T-helper 2 cell treated with Interferon-gamma antibody and Interleukin-4, amounts not matched to agents 5 μg/mL and 100 μg/mL, for 36 hours (primary cell): Measurements from ENCODE around the gene RNASE13.
"Not testable (repeated sequence)": the region's sequence is repeated elsewhere in the genome, so short reads cannot be mapped to it uniquely, and the experiment has no call there.

ENCODE experiments used
- DNase-seq: peaks from one replicate; pipeline ENCODE4 v3.0.0; 2021; ENCODE audit warnings: low spot score
- H3K27ac Mint-ChIP-seq: one replicate; pipeline ENCODE4 v1.8.0; 2021; ENCODE audit warnings: mild to moderate bottlenecking, mixed read lengths
- H3K27me3 Mint-ChIP-seq: one replicate; pipeline ENCODE4 v1.8.0; 2021; ENCODE audit warnings: low read depth, mixed read lengths
- H3K36me3 Mint-ChIP-seq: one replicate; pipeline ENCODE4 v1.8.0; 2021; ENCODE audit warnings: low read depth, mixed read lengths
- H3K4me1 Mint-ChIP-seq: one replicate; pipeline ENCODE4 v1.8.0; 2021; ENCODE audit warnings: low read depth, mixed read lengths
- H3K4me3 Mint-ChIP-seq: one replicate; pipeline ENCODE4 v1.8.0; 2022; ENCODE audit warnings: mild to moderate bottlenecking, moderate library complexity, mixed read lengths
- H3K9me3 Mint-ChIP-seq: one replicate; pipeline ENCODE4 v1.8.0; 2021; ENCODE audit warnings: mixed read lengths

The RNASE13 gene

DNA sequence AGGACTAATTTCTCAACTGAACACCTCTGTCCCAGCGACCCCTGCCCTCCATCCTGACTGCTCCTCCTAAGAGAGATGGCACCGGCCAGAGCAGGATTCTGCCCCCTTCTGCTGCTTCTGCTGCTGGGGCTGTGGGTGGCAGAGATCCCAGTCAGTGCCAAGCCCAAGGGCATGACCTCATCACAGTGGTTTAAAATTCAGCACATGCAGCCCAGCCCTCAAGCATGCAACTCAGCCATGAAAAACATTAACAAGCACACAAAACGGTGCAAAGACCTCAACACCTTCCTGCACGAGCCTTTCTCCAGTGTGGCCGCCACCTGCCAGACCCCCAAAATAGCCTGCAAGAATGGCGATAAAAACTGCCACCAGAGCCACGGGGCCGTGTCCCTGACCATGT, 8.3 kb upstream of the RNASE13 start:
- H3K27ac Mint-ChIP-seq = no peak overlapping the region
- H3K9me3 Mint-ChIP-seq = no peaks in the 10 kb centered on the region
- DNase-seq = no peak
- H3K4me1 Mint-ChIP-seq = peaks cover 6% of the 10 kb centered on the region
- H3K27me3 Mint-ChIP-seq = peaks cover 26% of the 10 kb centered on the region
- H3K36me3 Mint-ChIP-seq = no peaks in the 10 kb centered on the region
- no peak overlapping the region for H3K4me3 Mint-ChIP-seq

GRCh38 chr14:21041676-21042433, 7.2 kb upstream of the RNASE13 start, which contains the start of gene RNASE7:
RNASE7 (plus strand) TSS chr14:21042362; CDS start chr14:21042993, 631 bp downstream.
- Mint-ChIP-seq H3K4me1 (peaks cover 6% of the 10 kb centered on the region), H3K27me3 (peaks cover 27% of the 10 kb centered on the region), H3K36me3 (no peaks in the 10 kb centered on the region), H3K27ac (no peak within 1 kb of the TSS), H3K9me3 (no peaks in the 10 kb centered on the region), H3K4me3 (no peak within 1 kb of the TSS)
- no peak for DNase-seq

DNA sequence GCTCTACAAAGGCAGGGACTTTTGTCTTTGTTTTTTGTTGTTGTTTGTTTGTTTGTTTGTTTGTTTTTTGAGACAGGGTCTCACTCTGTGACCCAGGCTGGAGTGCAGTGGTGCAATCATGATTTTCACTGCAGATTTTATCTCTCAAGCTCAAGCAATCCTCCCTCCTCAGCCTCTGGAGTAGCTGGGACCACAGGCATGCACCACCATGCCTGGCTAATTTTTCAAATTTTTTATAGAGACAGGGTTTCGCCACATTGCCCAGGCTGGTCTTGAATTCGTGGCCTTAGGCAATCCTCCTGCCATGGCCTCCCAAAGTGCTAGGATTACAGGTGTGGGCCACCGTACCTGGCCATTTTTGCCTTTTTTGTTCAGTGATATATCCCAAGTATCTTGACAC, 6.3 kb upstream of the RNASE13 start:
- H3K27ac Mint-ChIP-seq, H3K4me3 Mint-ChIP-seq, H3K9me3 Mint-ChIP-seq, H3K36me3 Mint-ChIP-seq, DNase-seq, H3K4me1 Mint-ChIP-seq: not testable (repeated sequence)
- peaks cover 24% of the 10 kb centered on the region for H3K27me3 Mint-ChIP-seq

- no peak overlapping the region for H3K4me3 Mint-ChIP-seq
- no peak overlapping the region for H3K27ac Mint-ChIP-seq
- peaks cover 6% of the 10 kb centered on the region for H3K4me1 Mint-ChIP-seq
- peaks cover 20% of the 10 kb centered on the region for H3K27me3 Mint-ChIP-seq
- no peaks in the 10 kb centered on the region for H3K36me3 Mint-ChIP-seq
- H3K9me3 Mint-ChIP-seq = no peaks in the 10 kb centered on the region
- no peak for DNase-seq
Measured at GRCh38 chr14:21040370-21040925, 5.8 kb upstream of the RNASE13 start.

DNA sequence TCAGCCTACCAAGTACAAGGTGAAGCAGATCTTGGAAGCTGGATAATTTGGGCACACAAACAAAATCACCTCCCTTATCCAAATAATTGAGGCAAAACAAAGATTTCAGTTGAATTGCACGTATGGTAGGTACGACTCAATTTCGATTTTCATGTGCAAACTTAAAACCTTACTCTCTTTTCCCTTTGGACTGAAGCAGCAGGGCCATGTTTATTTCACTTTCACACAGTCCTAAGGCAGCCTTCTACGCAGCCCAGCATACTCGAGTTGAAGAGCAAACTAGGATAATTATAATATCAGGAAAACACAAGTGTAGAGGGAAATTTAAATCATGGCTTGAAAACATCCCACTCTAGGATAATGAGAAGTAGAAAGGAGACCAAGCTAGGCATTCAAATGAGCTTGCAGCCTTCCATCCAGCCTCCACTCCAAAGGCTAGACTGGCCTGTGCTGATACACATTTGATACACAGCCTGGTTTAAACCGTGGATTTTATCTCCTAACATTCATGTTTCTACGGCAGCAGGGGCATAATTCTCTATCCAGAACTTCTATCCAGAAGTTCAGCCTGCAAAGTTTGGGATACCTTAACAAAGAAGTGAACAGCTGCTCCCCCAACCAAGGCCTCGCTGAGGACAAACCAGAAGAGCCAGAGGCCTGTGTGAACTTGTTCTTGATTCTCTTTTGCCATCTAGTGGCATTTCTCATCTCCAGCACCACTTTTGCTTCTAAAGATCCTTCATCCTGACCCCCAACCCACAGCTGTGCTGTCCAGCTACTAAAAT, 5.2 kb upstream of the RNASE13 start:
- H3K9me3 Mint-ChIP-seq = no peaks in the 10 kb centered on the region

DNA sequence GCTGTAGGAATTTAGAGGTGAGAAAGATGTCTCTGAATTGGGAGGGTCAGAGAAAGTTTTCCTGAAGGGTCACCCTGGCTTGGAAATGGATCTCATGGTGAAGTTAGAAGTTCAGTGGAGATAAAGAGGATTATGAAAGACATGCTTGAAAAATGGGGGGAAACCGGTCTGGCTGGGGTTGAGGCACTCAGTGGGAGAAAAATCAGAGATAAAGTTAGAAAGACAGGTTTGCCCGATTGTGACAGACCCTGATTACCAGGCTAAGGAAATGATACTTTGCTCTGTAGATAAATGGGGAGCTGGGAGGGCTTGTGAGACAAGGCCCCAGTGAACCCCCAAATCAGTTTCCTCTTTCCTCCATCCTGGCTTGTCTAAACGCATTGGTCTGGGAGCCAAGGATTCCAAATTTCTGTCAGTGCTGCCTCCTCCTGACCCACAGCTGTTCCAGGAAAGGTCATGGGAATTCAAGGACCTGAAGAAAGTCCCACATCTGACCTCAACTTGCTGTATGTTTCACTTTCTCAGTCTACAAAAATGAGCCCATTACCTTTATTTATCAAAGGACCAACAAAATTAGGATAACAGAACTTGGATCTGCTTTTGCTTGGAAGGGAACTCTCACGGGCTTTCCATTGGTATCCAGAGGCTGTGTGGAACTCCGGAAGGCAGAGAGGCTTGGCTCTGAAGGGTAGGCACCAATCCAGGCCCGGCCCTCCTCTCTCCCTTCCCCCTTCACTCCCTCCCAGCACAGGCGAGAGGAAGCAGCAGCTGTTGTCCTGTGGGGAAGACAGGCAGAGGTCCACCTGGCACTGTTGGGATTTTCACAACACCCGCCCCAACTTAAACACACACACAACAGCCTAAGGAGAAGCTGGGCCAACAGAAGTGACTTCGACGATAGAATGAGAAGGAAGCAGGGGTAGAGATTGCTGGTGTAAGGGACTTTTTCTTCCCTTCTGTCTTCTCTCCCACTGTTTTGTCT, 4.1 kb upstream of the RNASE13 start:
- Mint-ChIP-seq H3K4me3 (no peak overlapping the region), H3K4me1 (no peaks in the 10 kb centered on the region), H3K27me3 (peaks cover 12% of the 10 kb centered on the region), H3K9me3 (no peaks in the 10 kb centered on the region), H3K36me3 (no peaks in the 10 kb centered on the region), H3K27ac (no peak overlapping the region)
- no peak for DNase-seq

More for the DNA sequence above, 5.2 kb upstream of the RNASE13 start:
- Mint-ChIP-seq H3K27me3 (peaks cover 15% of the 10 kb centered on the region), H3K36me3 (no peaks in the 10 kb centered on the region), H3K4me3 (no peak overlapping the region), H3K4me1 (peaks cover 6% of the 10 kb centered on the region), H3K27ac (no peak overlapping the region)
- DNase-seq = no peak

DNA sequence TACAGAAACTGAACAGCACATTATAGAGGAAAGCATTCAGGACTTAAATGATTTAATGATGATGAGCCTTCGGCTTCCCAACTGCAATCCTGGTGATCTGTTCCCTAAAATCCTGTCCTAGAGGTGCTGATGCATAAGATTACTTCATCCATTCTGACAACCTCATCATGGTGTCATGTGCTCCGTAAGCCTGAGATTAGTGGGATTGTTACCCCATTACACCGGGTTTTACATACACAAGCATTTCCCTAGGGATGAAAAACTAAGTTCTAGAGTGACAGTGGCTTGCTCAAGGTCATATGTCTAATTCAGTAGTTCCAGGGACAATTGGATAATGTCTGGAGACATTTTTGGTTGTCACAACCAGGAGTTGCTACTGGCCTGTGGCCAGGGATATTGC, 2.5 kb upstream of the RNASE13 start:
- Mint-ChIP-seq H3K9me3 (no peaks in the 10 kb centered on the region), H3K4me1 (no peaks in the 10 kb centered on the region), H3K27ac (no peak overlapping the region), H3K36me3 (no peaks in the 10 kb centered on the region), H3K27me3 (peaks cover 16% of the 10 kb centered on the region), H3K4me3 (no peak overlapping the region)
- no peak for DNase-seq

DNA sequence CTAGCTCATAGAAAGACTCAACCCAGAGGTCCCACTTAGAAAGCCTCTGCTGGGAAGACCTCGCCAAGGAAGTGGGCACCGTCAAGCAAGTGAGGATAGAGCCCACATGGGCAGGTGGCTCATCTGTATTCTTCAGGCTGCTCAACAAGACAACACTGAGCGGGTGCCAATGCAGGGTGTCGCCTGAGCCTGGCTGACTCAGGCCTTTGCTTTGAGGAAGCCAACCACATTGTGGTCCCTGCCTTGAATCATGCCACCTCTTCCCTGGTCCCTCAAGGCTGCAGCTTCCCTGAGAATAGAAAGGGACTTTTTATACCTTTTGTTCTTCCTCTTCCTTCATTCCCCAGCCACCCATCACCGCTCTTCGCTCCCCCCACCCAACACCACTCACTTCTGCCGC, 2.1 kb upstream of the RNASE13 start:
- H3K36me3 Mint-ChIP-seq = no peaks in the 10 kb centered on the region
- H3K9me3 Mint-ChIP-seq = no peaks in the 10 kb centered on the region
- H3K4me1 Mint-ChIP-seq = no peaks in the 10 kb centered on the region
- no peak for DNase-seq
- H3K4me3 Mint-ChIP-seq = no peak overlapping the region
- no peak overlapping the region for H3K27ac Mint-ChIP-seq
- H3K27me3 Mint-ChIP-seq = peaks cover 18% of the 10 kb centered on the region

- peaks cover 21% of the 10 kb centered on the region for H3K27me3 Mint-ChIP-seq
Measured at GRCh38 chr14:21033133-21033698, 1.4 kb downstream of the RNASE13 start.

DNA sequence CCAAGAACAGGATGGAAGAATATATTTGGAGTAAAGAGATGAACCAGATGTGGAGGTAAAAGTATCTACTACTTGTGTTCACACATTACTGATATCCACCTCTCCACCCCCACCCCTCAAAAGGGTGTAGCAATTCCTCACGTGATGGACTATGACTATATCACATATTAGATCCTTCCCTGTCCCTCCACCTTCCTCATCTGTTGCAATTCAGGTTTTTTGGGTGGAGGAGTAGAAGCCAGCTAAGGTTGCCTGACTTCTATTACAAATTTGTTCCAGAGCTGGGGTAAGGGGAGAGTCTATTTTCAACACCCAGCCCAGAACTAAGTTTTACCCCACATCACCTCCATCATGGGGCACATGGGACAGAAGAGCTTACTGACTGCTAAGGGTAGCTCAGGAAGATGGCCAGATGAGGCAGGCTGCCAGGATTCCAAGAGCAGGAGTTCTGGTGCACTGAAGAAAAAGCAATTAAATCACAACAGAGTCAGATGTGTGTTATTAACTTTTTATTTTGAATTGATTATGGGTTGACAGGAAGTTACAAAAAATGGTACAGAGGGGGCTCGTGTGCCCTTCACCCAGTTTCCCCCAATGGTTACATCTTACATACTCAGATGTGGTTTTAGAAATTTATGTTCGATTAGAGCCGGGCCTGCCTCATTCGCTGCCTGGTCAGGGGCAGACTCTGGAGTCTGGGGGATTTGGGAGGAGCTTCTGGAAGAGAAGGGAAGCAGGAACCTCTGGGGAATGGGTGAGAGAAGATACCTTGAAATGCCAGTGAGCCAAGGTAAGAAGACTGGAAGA, 2.1 kb downstream of the RNASE13 start:
- H3K27ac Mint-ChIP-seq = no peak overlapping the region
- no peaks in the 10 kb centered on the region for H3K9me3 Mint-ChIP-seq
- H3K4me3 Mint-ChIP-seq = no peak overlapping the region
- peaks cover 21% of the 10 kb centered on the region for H3K27me3 Mint-ChIP-seq
- no peaks in the 10 kb centered on the region for H3K4me1 Mint-ChIP-seq
- H3K36me3 Mint-ChIP-seq = no peaks in the 10 kb centered on the region
- DNase-seq = no peak

More at GRCh38 chr14:21033133-21033698, 1.4 kb downstream of the RNASE13 start:
- no peak for DNase-seq
- Mint-ChIP-seq H3K27ac (no peak overlapping the region), H3K4me3 (no peak overlapping the region), H3K4me1 (no peaks in the 10 kb centered on the region), H3K9me3 (no peaks in the 10 kb centered on the region), H3K36me3 (no peaks in the 10 kb centered on the region)

- peaks cover 30% of the 10 kb centered on the region for H3K27me3 Mint-ChIP-seq
- H3K9me3 Mint-ChIP-seq = no peaks in the 10 kb centered on the region
- no peak overlapping the region for H3K4me3 Mint-ChIP-seq
- H3K27ac Mint-ChIP-seq = no peak overlapping the region
- H3K4me1 Mint-ChIP-seq = no peaks in the 10 kb centered on the region
- DNase-seq = no peak
- H3K36me3 Mint-ChIP-seq = no peaks in the 10 kb centered on the region
Measured at GRCh38 chr14:21030531-21030930, 4.1 kb downstream of the RNASE13 start.

- Mint-ChIP-seq H3K4me3 (no peak within 1 kb of the TSS), H3K4me1 (no peaks in the 10 kb centered on the region), H3K27ac (no peak within 1 kb of the TSS), H3K27me3 (peaks cover 32% of the 10 kb centered on the region), H3K9me3 (no peaks in the 10 kb centered on the region), H3K36me3 (no peaks in the 10 kb centered on the region)
- no peak for DNase-seq
Measured at GRCh38 chr14:21029917-21030316, 4.7 kb downstream of the RNASE13 start, which contains the start of gene TPPP2. TPPP2 (plus strand) TSS chr14:21030217; CDS start chr14:21030582, 365 bp downstream.
